ENCODE results near the gene FNDC11.

The FNDC11 gene

GRCh38 chr20:63541371-63541770, 12.6 kb upstream of the FNDC11 start:
- DNase-seq = no peak

- DNase-seq = no peak
Measured at GRCh38 chr20:63542031-63542559, 11.9 kb upstream of the FNDC11 start.

GRCh38 chr20:63542696-63543095, 11.3 kb upstream of the FNDC11 start:
- no peak for DNase-seq

DNA sequence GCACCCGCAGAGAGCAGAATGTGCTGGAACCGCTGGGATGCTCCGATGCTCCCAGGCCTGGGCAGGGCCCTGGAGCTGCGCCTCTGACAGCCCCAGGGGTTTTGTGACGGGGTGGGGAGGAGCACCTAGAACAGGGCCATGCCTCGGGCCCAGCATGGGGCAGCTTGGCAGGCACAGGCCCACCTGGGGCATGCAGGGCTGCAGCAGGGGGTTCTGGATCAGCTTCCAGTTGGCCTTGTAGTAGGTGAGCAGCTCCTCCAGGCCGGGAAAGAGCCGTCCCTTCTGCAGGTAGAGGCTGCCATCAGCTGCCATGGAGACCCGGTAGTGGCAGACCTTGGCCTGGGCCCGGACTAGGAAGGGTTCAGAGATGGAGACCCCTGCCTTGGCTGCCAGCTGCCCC, 10.8 kb upstream of the FNDC11 start:
- no peak for DNase-seq

- DNase-seq = no peak
Measured at GRCh38 chr20:63543733-63544132, 10.2 kb upstream of the FNDC11 start.

- DNase-seq = no peak
Measured at GRCh38 chr20:63544241-63544957, 9.6 kb upstream of the FNDC11 start.

DNA sequence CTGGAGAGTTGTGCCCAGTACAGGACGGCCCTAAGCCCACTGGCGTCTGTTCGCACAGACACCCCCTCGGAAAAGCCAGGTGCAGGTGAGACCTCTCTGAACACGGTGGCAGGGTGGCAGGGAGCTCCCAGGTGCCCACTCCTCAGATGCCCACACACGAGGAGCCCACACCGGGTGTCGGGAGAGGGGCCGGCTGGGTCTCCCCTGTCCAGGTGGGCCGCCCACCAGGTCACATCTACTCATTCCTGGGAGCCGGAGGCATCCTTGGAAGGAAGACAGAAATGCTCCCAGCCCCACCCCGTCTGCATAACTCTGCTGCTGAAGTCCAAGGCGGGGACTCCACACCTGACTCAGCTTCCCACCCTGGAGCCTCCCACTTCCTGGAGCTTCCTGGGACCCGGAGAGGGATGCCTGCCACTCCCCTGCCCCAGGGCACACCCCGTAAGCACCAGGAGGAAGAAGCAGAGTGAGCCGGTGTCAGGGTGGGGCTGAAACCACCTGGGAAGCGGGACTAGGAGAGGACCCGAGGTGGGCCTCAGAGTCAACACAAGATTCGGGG, 8.9 kb upstream of the FNDC11 start:
- no peak for DNase-seq

GRCh38 chr20:63545814-63546213, 8.1 kb upstream of the FNDC11 start:
- no peak for DNase-seq

DNA sequence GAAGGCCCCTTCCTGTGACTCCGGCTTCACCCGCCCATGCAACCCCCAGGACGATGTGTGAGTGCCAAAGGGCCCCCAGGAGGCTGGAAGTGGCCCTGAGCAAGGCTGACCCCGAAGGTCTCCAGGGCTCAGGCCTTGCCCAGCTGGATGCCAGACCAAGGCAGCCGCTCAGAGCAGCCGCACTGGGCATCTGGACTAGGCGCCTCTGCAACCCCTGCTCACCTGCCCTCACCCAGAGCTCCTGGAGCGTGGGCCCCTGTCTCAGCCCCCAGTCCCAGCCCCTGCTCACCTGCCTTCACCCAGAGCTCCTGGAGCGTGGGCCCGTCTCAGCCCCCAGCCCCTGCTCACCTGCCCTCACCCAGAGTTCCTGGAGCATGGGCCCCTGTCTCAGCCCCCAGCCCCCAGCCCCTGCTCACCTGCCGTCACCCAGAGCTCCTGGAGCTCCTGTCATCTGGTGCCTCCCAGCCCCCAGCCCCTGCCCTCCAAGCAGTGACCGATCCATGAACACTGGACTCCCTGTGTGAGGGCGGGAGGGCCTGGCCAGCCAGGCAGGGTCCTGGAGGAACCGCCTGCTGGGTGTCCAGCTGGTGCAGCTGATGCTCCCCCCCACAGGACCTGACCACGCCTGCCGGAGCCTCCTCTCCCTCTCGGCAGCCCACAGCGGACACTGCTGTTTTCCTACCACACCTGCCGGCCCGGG, 7.6 kb upstream of the FNDC11 start:
- no peak for DNase-seq

GRCh38 chr20:63546956-63547724, 6.8 kb upstream of the FNDC11 start:
- no peak for DNase-seq

DNA sequence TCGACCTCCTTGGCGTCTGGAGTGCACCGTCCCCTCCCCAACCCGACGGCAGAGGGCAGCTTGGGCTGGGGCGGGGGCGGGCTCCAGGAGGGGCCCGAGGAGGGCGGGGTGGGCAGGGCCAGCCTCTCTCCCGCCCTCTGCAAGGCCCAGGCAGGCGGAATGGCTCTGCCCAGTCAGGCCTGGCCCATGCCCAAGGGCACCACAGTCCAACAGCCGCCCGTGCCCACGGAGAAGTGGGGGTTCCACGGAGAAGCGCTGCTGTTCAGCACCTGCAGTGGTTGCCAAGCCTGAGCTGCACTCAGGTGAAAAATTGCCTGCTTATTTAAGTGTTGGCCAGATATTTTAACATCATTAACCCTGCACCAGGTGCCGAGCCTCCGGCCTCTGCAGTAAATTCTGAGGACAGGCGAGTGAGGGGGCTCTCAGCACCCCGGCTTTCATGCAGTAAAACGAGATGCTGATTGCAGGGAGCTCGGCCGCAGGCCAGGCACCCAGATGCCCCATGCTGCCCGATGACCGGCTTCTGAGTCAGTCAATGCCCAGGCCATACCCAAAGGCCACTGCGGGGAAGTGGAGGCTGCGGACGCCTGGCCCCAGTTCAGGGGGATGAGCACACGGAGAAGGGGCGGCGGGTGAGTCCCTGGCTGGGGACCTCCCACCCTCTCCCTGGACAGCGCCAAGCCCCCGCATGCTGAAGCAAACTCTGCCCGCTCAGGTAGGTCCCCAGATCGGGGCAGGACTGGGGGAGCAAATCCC, 6.1 kb upstream of the FNDC11 start, which contains the start of gene SRMS:
TSS of gene SRMS (minus strand) at position 25 of the 756 bp plus-strand sequence. CDS start 286 bp downstream, outside the sequence.
- no peak for DNase-seq

DNA sequence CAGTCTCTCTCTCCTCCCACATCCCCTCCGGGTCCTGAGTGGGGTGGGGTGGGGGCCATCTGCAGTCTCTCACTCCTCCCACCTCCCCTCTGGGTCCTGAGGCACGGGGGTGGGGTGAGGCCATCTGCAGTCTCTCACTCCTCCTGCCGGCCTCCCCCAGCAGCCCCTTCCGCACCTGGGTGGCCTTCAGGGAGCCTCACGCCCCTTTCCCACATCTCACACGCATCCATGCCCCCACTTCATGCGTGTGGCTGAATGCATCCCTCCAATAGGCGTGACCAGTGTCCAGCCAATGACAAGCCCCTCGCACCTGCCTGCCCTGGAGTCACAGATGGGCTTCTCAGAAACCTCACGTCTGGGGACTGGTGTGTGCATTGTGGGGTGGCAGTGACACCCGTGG, 5.4 kb upstream of the FNDC11 start:
- no peak for DNase-seq

DNA sequence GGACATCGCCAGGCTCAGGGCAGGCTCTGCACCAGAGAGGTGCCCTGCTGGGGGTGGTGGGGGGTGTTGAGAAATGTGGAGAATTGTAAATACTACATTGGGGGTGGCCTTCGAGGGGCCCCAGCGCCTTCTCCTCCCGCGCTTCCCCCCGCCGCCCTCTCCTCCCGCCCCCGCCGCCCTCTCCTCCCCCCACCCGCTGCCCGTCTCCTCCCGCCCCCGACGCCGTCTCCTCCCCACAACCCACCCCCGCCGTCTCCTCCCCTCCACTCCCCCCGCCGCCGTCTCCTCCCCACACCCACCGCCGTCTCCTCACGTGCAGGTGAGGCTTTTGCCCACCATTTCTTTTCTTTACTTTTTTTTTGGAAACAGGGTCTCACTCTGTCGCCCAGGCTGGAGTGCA, 4.9 kb upstream of the FNDC11 start:
- no peak for DNase-seq

- DNase-seq = no peak
Measured at GRCh38 chr20:63549679-63550282, 4.2 kb upstream of the FNDC11 start.

- DNase-seq = no peak
Measured at GRCh38 chr20:63551068-63551467, 2.9 kb upstream of the FNDC11 start.

DNA sequence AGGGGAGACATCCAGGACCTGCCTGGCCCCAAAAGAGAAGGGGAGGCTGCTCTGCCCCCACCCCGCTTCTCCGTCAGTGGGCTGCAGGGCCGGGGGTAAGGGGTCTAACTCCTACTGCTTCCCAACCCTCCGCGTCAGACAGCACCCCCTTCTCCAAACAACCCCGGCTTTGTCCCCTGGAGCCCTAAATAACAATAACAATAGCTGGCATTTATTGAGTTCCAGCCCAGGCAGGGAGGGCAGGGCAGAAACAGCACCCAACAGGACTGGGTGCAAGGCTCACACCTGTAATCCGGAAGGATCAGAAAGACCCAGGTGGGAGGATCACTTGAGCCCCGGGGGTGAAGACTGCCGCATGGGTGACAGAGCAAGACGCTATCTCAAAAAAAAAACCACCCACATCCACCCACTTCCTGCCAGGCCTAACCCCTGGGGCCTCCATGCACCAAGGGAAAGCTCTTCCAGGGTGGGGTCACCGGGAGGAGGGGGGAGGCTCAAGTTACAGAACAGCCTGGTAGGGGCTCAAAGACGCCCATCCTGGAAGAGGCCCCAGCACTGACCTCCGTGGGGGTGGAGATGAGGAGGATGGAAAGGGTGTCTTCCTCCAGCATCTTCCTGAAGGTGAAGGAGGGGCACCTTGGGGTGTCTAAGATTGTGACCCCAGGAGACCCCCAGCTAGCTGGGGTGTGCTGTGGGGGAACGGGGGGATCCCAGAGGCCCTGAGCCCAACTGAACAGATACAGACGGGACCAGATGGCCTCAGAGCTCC, 1.3 kb upstream of the FNDC11 start:
- DNase-seq = no peak

- no peak for DNase-seq
Measured at GRCh38 chr20:63553251-63553932, 567 bp upstream of the FNDC11 start.

GRCh38 chr20:63554361-63555278, 661 bp downstream of the FNDC11 start:
- DNase-seq = no peak

GRCh38 chr20:63555661-63556381, 1.9 kb downstream of the FNDC11 start:
- DNase-seq = no peak
